ENCODE measurements around the gene GSTO1. TPM values are rescaled to one million over a fixed set of nuclear protein-coding genes. Genes with fewer than 3 reads are reported as not detected.

GSTO1 gene
- total and polyA plus RNA-seq, 2 of the 13 experiments (the other 11 are each of a cell fraction or from before 2014, with no cell fraction given) = 228 to 300 TPM

GRCh38 chr10:104253106-104253505 lies 1.6 kb upstream of the GSTO1 start (continued):
- peak; percentile 73 for TF ChIP-seq ZNF18 (CRISPR knock-in tag; IDR thresholded peaks at IDR 0.05; ENCODE audit: insufficient replicate concordance)
- TF ChIP-seq MBD4 (IDR thresholded peaks at IDR 0.05; ENCODE audit: borderline replicate concordance, low read length) = 0 out of 2 replicates have a peak, but pooled peaks have one; percentile 29
- TF ChIP-seq XRCC5 (optimal IDR thresholded peaks at IDR 0.05; ENCODE audit: low read length) = no peak
- TF ChIP-seq MED13 (CRISPR knock-in tag; IDR thresholded peaks at IDR 0.05) = peak; percentile 62; the same call in 1 of the 2 replicates
- TF ChIP-seq ZNF136 (CRISPR knock-in tag; IDR thresholded peaks at IDR 0.05; ENCODE audit: low read depth) = peak; percentile 87; the same call in 1 of the 2 replicates
- TF ChIP-seq ZNF331 (CRISPR knock-in tag; IDR thresholded peaks at IDR 0.05) = peak; percentile 38
- peak; percentile 26; the same call in 1 of the 2 replicates for TF ChIP-seq SPEN (CRISPR knock-in tag; IDR thresholded peaks at IDR 0.05; ENCODE audit: low read depth)
- peak; percentile 81 for TF ChIP-seq SOX13 (IDR thresholded peaks at IDR 0.05)
- TF ChIP-seq SOX13 (CRISPR knock-in tag; conservative IDR thresholded peaks at IDR 0.05 in 1 of 2, IDR thresholded peaks at IDR 0.05 in 1 of 2) = peak in 1 of 2 experiments; percentile 88; a peak in 2 of 4 replicates
- TF ChIP-seq ZNF740 (CRISPR knock-in tag; IDR thresholded peaks at IDR 0.05) = peak; percentile 66; the same call in 1 of the 2 replicates
- peak; percentile 85 for TF ChIP-seq FOXO1 (CRISPR knock-in tag; IDR thresholded peaks at IDR 0.05)
- TF ChIP-seq HIC2 (CRISPR knock-in tag; IDR thresholded peaks at IDR 0.05; ENCODE audit: low read depth) = peak; percentile 73
- 0 out of 2 replicates have a peak, but pooled peaks have one; percentile 57 for TF ChIP-seq ZBTB37 (CRISPR knock-in tag; IDR thresholded peaks at IDR 0.05)
- peak; percentile 96 for TF ChIP-seq FOXA3 (CRISPR knock-in tag; IDR thresholded peaks at IDR 0.05)
- peak; percentile 63 for TF ChIP-seq PHF5A (CRISPR knock-in tag; IDR thresholded peaks at IDR 0.05; ENCODE audit: low read depth, unreplicated experiment)
- TF ChIP-seq PATZ1 (CRISPR knock-in tag; IDR thresholded peaks at IDR 0.05) = peak; percentile 99
- TF ChIP-seq ZFP41 (CRISPR knock-in tag; IDR thresholded peaks at IDR 0.05; ENCODE audit: borderline replicate concordance) = no peak
- no peak for TF ChIP-seq ZNF562 (CRISPR knock-in tag; IDR thresholded peaks at IDR 0.05; ENCODE audit: borderline replicate concordance)
- no peak for TF ChIP-seq TP53 (CRISPR knock-in tag; conservative IDR thresholded peaks at IDR 0.05)
- TF ChIP-seq LCORL (IDR thresholded peaks at IDR 0.05) = no peak
- TF ChIP-seq LCORL (CRISPR knock-in tag; IDR thresholded peaks at IDR 0.05) = peak; percentile 91
- 0 out of 2 replicates have a peak, but pooled peaks have one; percentile 50 for TF ChIP-seq FOXA1 (IDR thresholded peaks at IDR 0.05)
- TF ChIP-seq FOXA1 (CRISPR knock-in tag; IDR thresholded peaks at IDR 0.05) = peak; percentile 92
- 0 out of 2 replicates have a peak, but pooled peaks have one; percentile 65 for TF ChIP-seq NCOA1 (CRISPR knock-in tag; IDR thresholded peaks at IDR 0.05)
- TF ChIP-seq POLR2AphosphoS5 (IDR thresholded peaks at IDR 0.05; ENCODE audit: low read depth, low read length) = 0 out of 2 replicates have a peak, but pooled peaks have one; percentile 24
- peak; percentile 91 for TF ChIP-seq HNF4A (CRISPR knock-in tag; IDR thresholded peaks at IDR 0.05)

Measured in HepG2 (cell line).